Naive thymus-derived CD8-positive, alpha-beta T cell (primary cell): Measurements from ENCODE around the gene AFMID. TPM values are rescaled to one million over a fixed set of nuclear protein-coding genes. Genes with fewer than 3 reads are reported as not detected.
A peak's percentile ranks its signal among the peaks of the same experiment; 100 is the strongest.
"Not testable (repeated sequence)": the region's sequence is repeated elsewhere in the genome, so short reads cannot be mapped to it uniquely, and the experiment has no call there.

ENCODE experiments used
- ATAC-seq, 2 donors: fragments of 150-1000 bp; cut with Tn5 transposase in 1 of 2; sonication (Bioruptor Pico), chemical (Tn5 transposase) in 1 of 2; 1 replicate in 1 of 2; 2 replicates in 1 of 2; pipeline ENCODE4 v1.10.0; 2021; ENCODE audit warnings: mild to moderate bottlenecking in 2 of 2, moderate library complexity in 2 of 2
- POLR2A ChIA-PET: fragments of 350-600 bp; sonication (Branson Sonifier 250); formaldehyde crosslinking; loops from one replicate; lab custom pipeline; 2021; ENCODE audit warnings: antibody characterized with exemption; lab: Charles Lee
- DNase-seq, 10 donors: peaks; one replicate each; pipeline versions ENCODE4 v3.0.0 to v3.0.0-alpha.2; 2020 to 2022
- H3K27ac Mint-ChIP-seq, 10 donors: one replicate each; pipeline ENCODE4 v1.8.0; 2020 to 2022; ENCODE audit warnings: mild to moderate bottlenecking in 10 of 10, mixed read lengths in 10 of 10, moderate library complexity in 4 of 10, inconsistent platforms in 1 of 10
- H3K27me3 Mint-ChIP-seq, 5 donors: one replicate each; pipeline ENCODE4 v1.8.0; 2021 to 2022; ENCODE audit warnings: mixed read lengths in 5 of 5
- H3K36me3 Mint-ChIP-seq, 3 donors: one replicate each; pipeline ENCODE4 v1.8.0; 2020 to 2022; ENCODE audit warnings: mixed read lengths in 3 of 3, mild to moderate bottlenecking in 2 of 3, inconsistent platforms in 1 of 3
- H3K4me1 Mint-ChIP-seq, 4 donors: one replicate each; pipeline ENCODE4 v1.8.0; 2021 to 2022; ENCODE audit warnings: mixed read lengths in 4 of 4
- H3K4me3 Mint-ChIP-seq, 10 donors: one replicate each; pipeline ENCODE4 v1.8.0; 2020 to 2022; ENCODE audit warnings: mild to moderate bottlenecking in 10 of 10, mixed read lengths in 10 of 10, moderate library complexity in 6 of 10, inconsistent platforms in 1 of 10
- H3K9me3 Mint-ChIP-seq, 9 donors: one replicate each; pipeline ENCODE4 v1.8.0; 2020 to 2022; ENCODE audit warnings: mixed read lengths in 9 of 9, mild to moderate bottlenecking in 3 of 9, inconsistent platforms in 1 of 9, moderate library complexity in 1 of 9
- polyA plus RNA-seq, 3 donors: library from polyadenylated mRNA; unstranded; fragments of 300-500 nt; fragmentation: Illumina TruSeq; gene quantifications; one replicate each; pipeline ENCODE4 v1.2.3, GENCODE V29; 2021
- total RNA-seq, 8 experiments: library from RNA in 2 of 8; stranded (reverse) in 2 of 8; gene quantifications; one replicate each; pipeline ENCODE4 v1.2.3 and lab custom pipeline; 2021 to 2026

The AFMID gene
- total RNA-seq (1 to 10 TPM; 1.8 to 2.4 TPM), polyA plus RNA-seq (1 to 10 TPM in 2 of 3 donors, under 1 TPM in 1; 0.41 to 1.7 (median 1.6) TPM), total RNA-seq (lab: John Stamatoyannopoulos, UW) (0 to 3.4 (median 0.75) reads per million in 6 experiments)

DNA sequence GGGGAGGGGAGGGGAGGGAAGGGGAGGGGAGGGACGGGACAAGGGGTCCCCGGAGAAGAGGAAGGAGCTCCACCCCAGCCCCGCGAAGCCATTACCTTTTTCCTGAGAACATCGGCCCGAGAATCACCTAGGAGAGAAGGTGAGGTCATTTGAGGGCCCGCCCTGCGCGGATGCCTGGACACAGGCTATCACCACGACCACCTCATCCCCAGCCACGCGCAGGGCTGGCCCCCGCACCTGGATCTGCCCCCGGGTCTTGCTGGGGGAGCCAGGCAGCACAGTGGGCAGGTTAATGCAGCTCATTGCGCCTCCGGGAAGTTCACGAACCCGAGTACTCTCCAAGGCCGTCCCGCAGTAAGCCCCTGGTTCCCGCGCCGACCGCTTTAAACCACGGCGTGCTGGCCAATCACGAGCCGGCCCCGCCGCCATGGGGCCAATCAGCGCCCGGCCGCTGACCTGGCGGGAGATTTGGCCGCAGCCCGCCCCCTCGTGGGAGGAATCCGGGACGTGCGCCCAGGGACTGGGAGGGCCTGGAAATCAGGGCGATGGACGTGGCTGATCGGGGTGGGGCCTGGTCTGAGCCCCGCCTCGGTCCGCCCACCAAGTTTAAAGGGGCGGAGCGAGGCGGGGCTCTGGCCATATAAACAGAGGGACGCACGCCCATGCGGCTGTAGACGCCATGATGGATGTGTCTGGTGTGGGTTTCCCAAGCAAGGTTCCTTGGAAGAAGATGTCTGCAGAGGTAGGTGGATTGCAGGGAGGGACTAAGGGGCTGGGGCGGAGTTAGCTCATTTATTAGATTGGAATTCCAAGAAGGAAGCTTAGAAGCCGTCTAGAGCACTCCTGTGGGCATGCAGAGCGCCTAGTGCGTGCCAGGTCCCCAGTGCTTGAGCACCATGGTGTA lies at the start of gene AFMID, which contains the start of gene TK1:
AFMID (plus strand) TSS at position 671 of the 904 bp plus-strand sequence; CDS start at position 680, 9 bp downstream.
TK1 (minus strand) TSS at position 361 of the 904 bp plus-strand sequence; CDS start at position 303, 58 bp downstream.
- POLR2A ChIA-PET = interaction anchor here (0.5 to 1.2 kb wide), 5 partner anchors 14 to 741 kb away, joined by 3 to 4 read pairs (median 3); no protein-coding TSS in a partner anchor
- peak; percentile 52 to 77 (median 64) for DNase-seq
- Mint-ChIP-seq H3K27ac (peak within 1 kb of the TSS in 6 of 10 donors; percentile 10 to 70 (median 58)), H3K27me3 (no peaks in the 10 kb centered on the region), H3K9me3 (no peaks in the 10 kb centered on the region), H3K36me3 (no peaks in the 10 kb centered on the region), H3K4me3 (peak within 1 kb of the TSS; percentile 73 to 89 (median 85)), H3K4me1 (peaks cover 5 to 17% (median 10%) of the 10 kb centered on the region in 4 donors)
- peak; percentile 91 to 94 for ATAC-seq

GRCh38 chr17:78137392-78138203 lies 49.6 kb upstream of the AFMID start:
- Mint-ChIP-seq H3K27ac (peak overlapping the region; percentile 32 to 90 (median 81)), H3K27me3 (no peaks in the 10 kb centered on the region), H3K4me1 (peaks cover 48 to 94% (median 86%) of the 10 kb centered on the region in 4 donors), H3K36me3 (peaks cover 9 to 73% (median 27%) of the 10 kb centered on the region in 3 donors), H3K4me3 (peak overlapping the region in 9 of 10 donors; percentile 22 to 72 (median 60)), H3K9me3 (peaks cover 0 to 2% (median 0%) of the 10 kb centered on the region in 9 donors)
- peak in 4 of 10 donors; percentile 48 to 70 (median 52) for DNase-seq
- POLR2A ChIA-PET = interaction anchor here (0.6 to 30.2 kb wide), 10 partner anchors 9 to 177 kb away, joined by 3 to 1112 read pairs (median 4); partner anchors contain the start of genes TMC6 and TMC8
- no peak for ATAC-seq

GRCh38 chr17:78138204-78139060 lies 48.7 kb upstream of the AFMID start:
- DNase-seq (no peak), ATAC-seq (no peak)
- POLR2A ChIA-PET = interaction anchor here (0.6 to 30.2 kb wide), 10 partner anchors 9 to 178 kb away, joined by 3 to 1112 read pairs (median 4); partner anchors contain the start of genes TMC6 and TMC8
- H3K9me3 Mint-ChIP-seq = peaks cover 0 to 2% (median 0%) of the 10 kb centered on the region in 9 donors
- peaks cover 47 to 94% (median 86%) of the 10 kb centered on the region in 4 donors for H3K4me1 Mint-ChIP-seq
- peak overlapping the region in 6 of 10 donors; percentile 18 to 72 (median 58) for H3K4me3 Mint-ChIP-seq
- peaks cover 9 to 68% (median 25%) of the 10 kb centered on the region in 3 donors for H3K36me3 Mint-ChIP-seq
- no peaks in the 10 kb centered on the region for H3K27me3 Mint-ChIP-seq
- peak overlapping the region in 9 of 10 donors; percentile 22 to 90 (median 81) for H3K27ac Mint-ChIP-seq

DNA sequence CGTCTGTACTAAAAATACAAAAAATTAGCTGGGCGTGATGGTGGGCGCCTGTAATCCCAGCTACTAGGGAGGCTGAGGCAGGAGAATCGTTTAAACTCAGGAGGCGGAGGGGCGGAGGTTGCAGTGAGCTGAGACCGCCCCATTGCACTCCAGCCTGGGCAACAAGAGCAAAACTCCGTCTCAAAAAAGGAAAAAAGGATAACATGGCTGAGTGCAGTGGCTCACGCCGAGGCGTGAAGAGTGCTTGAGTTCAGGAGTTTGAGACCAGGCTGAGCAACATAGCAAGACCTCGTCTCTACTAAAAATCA lies 47.3 kb upstream of the AFMID start:
- H3K4me3 Mint-ChIP-seq = peak overlapping the region in 9 of 10 donors; percentile 55 to 78 (median 69)
- POLR2A ChIA-PET = interaction anchor here (0.6 to 30.2 kb wide), 10 partner anchors 10 to 182 kb away, joined by 3 to 1112 read pairs (median 7); partner anchors contain the start of genes TMC6, TMC8 and TNRC6C
- H3K27me3 Mint-ChIP-seq, H3K9me3 Mint-ChIP-seq, DNase-seq, ATAC-seq: not testable (repeated sequence)
- peaks cover 42 to 92% (median 86%) of the 10 kb centered on the region in 4 donors for H3K4me1 Mint-ChIP-seq
- H3K36me3 Mint-ChIP-seq = peaks cover 0 to 54% (median 14%) of the 10 kb centered on the region in 3 donors
- H3K27ac Mint-ChIP-seq = peak overlapping the region; percentile 79 to 97 (median 93)

- Mint-ChIP-seq H3K4me1 (peaks cover 41 to 88% (median 80%) of the 10 kb centered on the region in 4 donors), H3K9me3 (peaks cover 0 to 2% (median 0%) of the 10 kb centered on the region in 9 donors), H3K36me3 (peaks cover 0 to 49% (median 10%) of the 10 kb centered on the region in 3 donors), H3K27me3 (no peaks in the 10 kb centered on the region), H3K4me3 (peak overlapping the region; percentile 47 to 78 (median 68)), H3K27ac (peak overlapping the region; percentile 79 to 97 (median 93))
- DNase-seq (peak; percentile 83 to 97 (median 94)), ATAC-seq (peak; percentile 81 to 89)
- POLR2A ChIA-PET = interaction anchor here (0.6 to 30.2 kb wide), 12 partner anchors 9 to 705 kb away, joined by 3 to 1112 read pairs (median 6); partner anchors contain the start of genes TMC6, TMC8 and TNRC6C
Measured at GRCh38 chr17:78140169-78141051, 46.8 kb upstream of the AFMID start.

- no peak for ATAC-seq
- H3K9me3 Mint-ChIP-seq = peaks cover 0 to 2% (median 0%) of the 10 kb centered on the region in 9 donors
- H3K27ac Mint-ChIP-seq = peak overlapping the region in 9 of 10 donors; percentile 27 to 85 (median 60)
- peaks cover 0 to 38% (median 8%) of the 10 kb centered on the region in 3 donors for H3K36me3 Mint-ChIP-seq
- H3K4me1 Mint-ChIP-seq = peaks cover 34 to 76% (median 72%) of the 10 kb centered on the region in 4 donors
- DNase-seq = no peak
- peak overlapping the region in 1 of 10 donors; percentile 29 for H3K4me3 Mint-ChIP-seq
- POLR2A ChIA-PET = interaction anchor here (0.8 to 30.2 kb wide), 5 partner anchors 17 to 34 kb away, joined by 4 to 1112 read pairs (median 43); partner anchors contain the start of genes TMC6 and TMC8
- H3K27me3 Mint-ChIP-seq = no peaks in the 10 kb centered on the region
Measured at GRCh38 chr17:78141437-78142118, 45.6 kb upstream of the AFMID start.

DNA sequence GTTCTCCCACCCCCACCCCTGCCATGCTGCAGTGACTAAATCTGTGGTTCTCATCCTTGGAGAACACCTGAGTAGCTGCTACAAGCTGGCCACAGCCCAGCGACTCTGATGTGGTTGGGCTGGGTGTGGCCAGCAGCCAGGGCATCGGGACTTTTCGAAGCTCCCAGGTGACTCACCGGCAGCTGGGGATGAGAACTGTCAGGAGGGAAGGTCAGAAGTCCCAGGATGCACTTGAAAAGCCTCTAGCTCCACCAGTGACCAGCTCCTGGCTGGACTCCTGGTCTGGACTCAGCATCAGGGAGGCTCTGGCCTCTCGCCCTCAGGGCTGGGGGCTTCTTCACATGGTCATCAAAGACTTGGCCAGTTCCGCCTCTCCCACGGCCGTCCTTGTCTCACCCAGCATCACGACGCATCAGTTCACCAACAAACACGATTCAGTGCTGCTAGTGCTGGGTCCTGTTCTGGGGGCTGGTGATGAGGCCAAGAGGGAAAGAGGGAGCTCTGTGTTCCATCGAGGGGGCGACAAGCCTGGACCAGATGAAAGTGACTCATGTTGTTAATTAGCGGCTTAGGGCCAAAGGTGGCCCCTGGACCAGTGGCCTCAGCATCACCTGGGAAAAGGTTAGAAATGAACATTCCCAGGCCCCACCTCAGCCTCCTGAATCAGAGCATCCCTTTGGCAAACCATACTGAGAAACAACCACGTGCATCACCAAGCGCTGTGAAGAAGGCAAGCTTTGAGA lies 44.9 kb upstream of the AFMID start:
- DNase-seq (peak in 1 of 10 donors; percentile 63), ATAC-seq (no peak)
- H3K4me3 Mint-ChIP-seq = peak overlapping the region in 1 of 10 donors; percentile 24
- H3K9me3 Mint-ChIP-seq = peaks cover 0 to 2% (median 0%) of the 10 kb centered on the region in 9 donors
- H3K27ac Mint-ChIP-seq = peak overlapping the region; percentile 11 to 85 (median 68)
- POLR2A ChIA-PET = interaction anchor here (0.8 to 30.2 kb wide), 4 partner anchors 17 to 33 kb away, joined by 4 to 1112 read pairs (median 329); partner anchors contain the start of genes TMC6 and TMC8
- peaks cover 31 to 75% (median 66%) of the 10 kb centered on the region in 4 donors for H3K4me1 Mint-ChIP-seq
- H3K27me3 Mint-ChIP-seq = no peaks in the 10 kb centered on the region
- H3K36me3 Mint-ChIP-seq = peaks cover 0 to 31% (median 8%) of the 10 kb centered on the region in 3 donors

GRCh38 chr17:78143214-78144146 lies 43.7 kb upstream of the AFMID start:
- Mint-ChIP-seq H3K27me3 (no peaks in the 10 kb centered on the region), H3K9me3 (peaks cover 0 to 2% (median 0%) of the 10 kb centered on the region in 9 donors), H3K4me1 (peaks cover 24 to 73% (median 63%) of the 10 kb centered on the region in 4 donors), H3K27ac (peak overlapping the region; percentile 19 to 88 (median 78)), H3K36me3 (peaks cover 0 to 28% (median 8%) of the 10 kb centered on the region in 3 donors), H3K4me3 (peak overlapping the region in 1 of 10 donors; percentile 12)
- DNase-seq (no peak), ATAC-seq (no peak)
- POLR2A ChIA-PET = interaction anchor here (1.0 to 30.2 kb wide), 7 partner anchors 9 to 34 kb away, joined by 3 to 1112 read pairs (median 8); partner anchors contain the start of genes TMC6 and TMC8
